ENCODE data around the gene FXR2. TPM values are rescaled to one million over a fixed set of nuclear protein-coding genes. Genes with fewer than 3 reads are reported as not detected.

Gene FXR2
- polyA plus RNA-seq, 6 donors from 2014 or later, result 7.8 to 20.1 (median 12.5) TPM

DNA sequence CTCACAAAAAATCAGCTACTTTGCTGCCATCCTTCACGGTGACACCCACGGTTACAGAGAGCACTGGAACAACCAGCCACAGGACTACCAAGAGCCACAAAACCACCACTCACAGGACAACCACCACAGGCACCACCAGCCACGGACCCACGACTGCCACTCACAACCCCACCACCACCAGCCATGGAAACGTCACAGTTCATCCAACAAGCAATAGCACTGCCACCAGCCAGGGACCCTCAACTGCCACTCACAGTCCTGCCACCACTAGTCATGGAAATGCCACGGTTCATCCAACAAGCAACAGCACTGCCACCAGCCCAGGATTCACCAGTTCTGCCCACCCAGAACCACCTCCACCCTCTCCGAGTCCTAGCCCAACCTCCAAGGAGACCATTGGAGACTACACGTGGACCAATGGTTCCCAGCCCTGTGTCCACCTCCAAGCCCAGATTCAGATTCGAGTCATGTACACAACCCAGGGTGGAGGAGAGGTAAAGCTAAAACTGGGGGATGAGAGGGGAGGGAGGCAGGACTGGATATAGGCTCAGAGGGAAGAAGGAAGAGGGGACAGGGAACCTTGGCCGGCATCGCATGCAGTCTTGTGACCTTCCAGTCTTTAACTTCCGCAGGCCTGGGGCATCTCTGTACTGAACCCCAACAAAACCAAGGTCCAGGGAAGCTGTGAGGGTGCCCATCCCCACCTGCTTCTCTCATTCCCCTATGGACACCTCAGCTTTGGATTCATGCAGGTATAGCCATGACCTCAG, 34.7 kb downstream of the FXR2 start:
- Mint-ChIP-seq H3K27ac (peak overlapping the region in 5 of 6 donors; percentile 41 to 96 (median 92)), H3K4me1 (peaks cover 49 to 90% (median 61%) of the 10 kb centered on the region in 3 donors), H3K9me3 (no peaks in the 10 kb centered on the region), H3K4me3 (peak overlapping the region; percentile 36 to 97 (median 75)), H3K27me3 (no peaks in the 10 kb centered on the region), H3K36me3 (peaks cover 8 to 17% of the 10 kb centered on the region in 2 donors)
- no peak for DNase-seq
- ATAC-seq (ENCODE audit: low read depth in 2 of 2), result no peak

DNA sequence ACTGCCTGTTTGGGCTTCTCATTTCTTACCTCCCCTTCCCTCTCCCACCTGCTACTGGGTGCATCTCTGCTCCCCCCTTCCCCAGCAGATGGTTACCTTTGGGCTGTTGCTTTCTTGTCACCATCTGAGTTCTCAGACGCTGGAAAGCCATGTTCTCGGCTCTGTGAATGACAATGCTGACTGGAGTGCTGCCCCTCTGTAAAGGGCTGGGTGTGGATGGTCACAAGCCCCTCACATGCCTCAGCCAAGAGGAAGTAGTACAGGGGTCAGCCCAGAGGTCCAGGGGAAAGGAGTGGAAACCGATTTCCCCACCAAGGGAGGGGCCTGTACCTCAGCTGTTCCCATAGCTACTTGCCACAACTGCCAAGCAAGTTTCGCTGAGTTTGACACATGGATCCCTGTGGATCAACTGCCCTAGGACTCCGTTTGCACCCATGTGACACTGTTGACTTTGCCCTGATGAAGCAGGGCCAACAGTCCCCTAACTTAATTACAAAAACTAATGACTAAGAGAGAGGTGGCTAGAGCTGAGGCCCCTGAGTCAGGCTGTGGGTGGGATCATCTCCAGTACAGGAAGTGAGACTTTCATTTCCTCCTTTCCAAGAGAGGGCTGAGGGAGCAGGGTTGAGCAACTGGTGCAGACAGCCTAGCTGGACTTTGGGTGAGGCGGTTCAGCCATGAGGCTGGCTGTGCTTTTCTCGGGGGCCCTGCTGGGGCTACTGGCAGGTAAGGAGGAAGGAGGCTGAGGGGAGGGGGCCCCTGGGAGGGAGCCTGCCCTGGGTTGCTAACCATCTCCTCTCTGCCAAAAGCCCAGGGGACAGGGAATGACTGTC, 35.5 kb downstream of the FXR2 start, which contains the start of gene CD68:
Gene CD68 (plus strand): TSS at position 638 of the 833 bp plus-strand sequence. CDS start 40 bp downstream, at position 678.
- peak; percentile 79 for DNase-seq
- H3K9me3 Mint-ChIP-seq, result no peaks in the 10 kb centered on the region
- H3K4me3 Mint-ChIP-seq, result peak within 1 kb of the TSS; percentile 56 to 97 (median 81)
- H3K27me3 Mint-ChIP-seq, result no peaks in the 10 kb centered on the region
- H3K36me3 Mint-ChIP-seq, result peaks cover 7 to 17% of the 10 kb centered on the region in 2 donors
- peak within 1 kb of the TSS; percentile 83 to 96 (median 93) for H3K27ac Mint-ChIP-seq
- peak; percentile 63 for ATAC-seq (ENCODE audit: low read depth in 2 of 2)
- peaks cover 44 to 90% (median 58%) of the 10 kb centered on the region in 3 donors for H3K4me1 Mint-ChIP-seq

DNA sequence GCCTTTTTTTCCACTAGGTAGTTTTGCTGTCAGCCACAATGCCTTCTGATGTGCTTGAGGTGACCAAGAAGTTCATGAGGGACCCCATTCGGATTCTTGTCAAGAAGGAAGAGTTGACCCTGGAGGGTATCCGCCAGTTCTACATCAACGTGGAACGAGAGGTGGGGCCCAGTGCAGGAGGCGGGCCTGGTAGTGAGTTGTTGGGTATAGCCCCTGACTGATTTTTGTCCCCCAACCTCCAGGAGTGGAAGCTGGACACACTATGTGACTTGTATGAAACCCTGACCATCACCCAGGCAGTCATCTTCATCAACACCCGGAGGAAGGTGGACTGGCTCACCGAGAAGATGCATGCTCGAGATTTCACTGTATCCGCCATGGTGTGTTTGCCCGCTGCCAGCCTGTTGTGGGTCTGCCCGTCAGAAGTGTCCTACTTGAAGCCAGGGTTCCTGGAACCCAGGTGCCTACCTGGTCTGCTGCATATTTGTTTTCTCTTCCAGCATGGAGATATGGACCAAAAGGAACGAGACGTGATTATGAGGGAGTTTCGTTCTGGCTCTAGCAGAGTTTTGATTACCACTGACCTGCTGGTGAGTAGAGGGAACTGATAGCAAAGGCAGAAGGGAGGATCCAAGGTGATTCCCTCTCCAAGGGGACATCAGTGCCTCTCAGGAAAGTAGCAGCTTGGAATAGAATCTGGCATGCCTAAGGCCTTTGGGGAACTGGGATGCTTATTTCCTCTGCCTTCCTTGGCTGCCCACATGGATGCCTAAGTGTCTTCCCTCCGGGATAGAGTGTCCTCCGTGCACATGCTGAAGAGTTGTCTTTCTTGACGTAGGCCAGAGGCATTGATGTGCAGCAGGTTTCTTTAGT, 37.1 kb downstream of the FXR2 start:
- ATAC-seq (ENCODE audit: low read depth in 2 of 2), result no peak
- peaks cover 5 to 17% of the 10 kb centered on the region in 2 donors for H3K36me3 Mint-ChIP-seq
- no peaks in the 10 kb centered on the region for H3K27me3 Mint-ChIP-seq

DNA sequence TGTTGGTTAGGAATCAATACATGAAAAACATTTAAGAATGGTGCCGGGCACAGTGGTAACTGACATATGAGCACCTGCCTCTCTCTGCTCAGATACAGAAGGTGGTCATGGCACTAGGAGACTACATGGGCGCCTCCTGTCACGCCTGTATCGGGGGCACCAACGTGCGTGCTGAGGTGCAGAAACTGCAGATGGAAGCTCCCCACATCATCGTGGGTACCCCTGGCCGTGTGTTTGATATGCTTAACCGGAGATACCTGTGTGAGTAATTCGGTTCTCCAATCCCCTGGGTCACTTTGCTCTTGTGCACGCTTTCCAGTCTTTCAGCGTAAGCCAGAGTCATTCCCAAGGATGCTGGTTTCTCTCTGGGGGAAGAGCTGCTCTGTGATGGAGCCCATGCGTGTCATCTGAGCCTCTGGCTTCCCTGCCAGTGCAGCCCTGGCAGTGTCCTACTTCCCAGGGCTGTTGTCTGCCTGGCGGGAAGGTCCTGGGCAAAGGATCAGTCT, 38.2 kb downstream of the FXR2 start:
- DNase-seq (no peak), ATAC-seq (ENCODE audit: low read depth in 2 of 2) (no peak)
- no peaks in the 10 kb centered on the region for H3K27me3 Mint-ChIP-seq
- peaks cover 7 to 17% of the 10 kb centered on the region in 2 donors for H3K36me3 Mint-ChIP-seq
- peak overlapping the region in 3 of 8 donors; percentile 34 to 97 (median 72) for H3K4me3 Mint-ChIP-seq
- H3K4me1 Mint-ChIP-seq, result peaks cover 47 to 80% (median 65%) of the 10 kb centered on the region in 3 donors
- peak overlapping the region in 3 of 6 donors; percentile 57 to 92 (median 57) for H3K27ac Mint-ChIP-seq
- H3K9me3 Mint-ChIP-seq, result peaks cover 0 to 1% (median 0%) of the 10 kb centered on the region in 7 donors

More for the DNA sequence above, 37.1 kb downstream of the FXR2 start:
- Mint-ChIP-seq H3K27ac (peak overlapping the region in 4 of 6 donors; percentile 69 to 92 (median 80)), H3K4me3 (peak overlapping the region in 3 of 8 donors; percentile 19 to 97 (median 61)), H3K9me3 (peaks cover 0 to 1% (median 0%) of the 10 kb centered on the region in 7 donors), H3K4me1 (peaks cover 45 to 82% (median 64%) of the 10 kb centered on the region in 3 donors)
- no peak for DNase-seq

DNA sequence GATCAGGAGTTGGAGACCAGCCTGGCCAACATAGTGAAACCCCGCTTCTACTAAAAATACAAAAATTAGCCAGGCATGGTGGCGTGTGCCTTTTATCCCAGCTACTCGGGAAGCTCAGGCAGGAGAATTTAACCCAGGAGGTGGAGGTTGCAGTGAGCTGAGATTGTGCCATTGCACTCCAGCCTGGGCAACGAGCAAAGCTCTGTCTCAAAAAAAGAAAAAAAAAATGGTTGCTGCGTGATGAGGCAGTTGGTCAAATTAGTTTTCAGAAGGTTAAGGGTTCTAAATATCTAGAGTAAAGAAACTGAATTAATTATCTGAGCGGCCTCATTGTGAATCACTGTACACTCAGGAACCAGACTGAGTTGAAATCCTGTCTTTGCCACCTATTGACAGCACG, 38.7 kb downstream of the FXR2 start:
- DNase-seq (no peak), ATAC-seq (ENCODE audit: low read depth in 2 of 2) (no peak)
- peak overlapping the region in 4 of 6 donors; percentile 39 to 60 (median 57) for H3K27ac Mint-ChIP-seq
- peaks cover 0 to 1% (median 0%) of the 10 kb centered on the region in 7 donors for H3K9me3 Mint-ChIP-seq
- peaks cover 45 to 79% (median 65%) of the 10 kb centered on the region in 3 donors for H3K4me1 Mint-ChIP-seq
- H3K27me3 Mint-ChIP-seq, result no peaks in the 10 kb centered on the region
- H3K4me3 Mint-ChIP-seq, result peak overlapping the region in 3 of 8 donors; percentile 9 to 97 (median 35)
- peaks cover 7 to 17% of the 10 kb centered on the region in 2 donors for H3K36me3 Mint-ChIP-seq

DNA sequence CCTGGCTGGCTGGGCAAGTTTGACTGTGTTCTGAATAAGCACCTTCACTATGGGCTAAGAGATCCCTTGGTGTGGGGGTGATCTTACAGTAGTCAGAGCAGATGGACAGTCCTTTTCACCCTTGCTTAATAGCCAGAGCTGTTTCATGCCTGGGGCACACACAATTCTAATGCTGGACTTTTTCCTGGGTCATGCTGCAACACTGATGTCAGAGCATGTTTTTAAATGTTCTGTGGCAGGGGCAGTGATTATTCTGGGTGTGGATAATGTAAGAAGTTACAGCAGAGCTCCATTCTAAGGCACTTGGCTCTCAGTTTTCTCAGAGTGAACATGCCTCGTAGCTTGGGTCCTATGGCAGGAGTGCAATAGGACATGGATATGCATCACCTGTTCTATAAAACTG, 39.2 kb downstream of the FXR2 start:
- Mint-ChIP-seq H3K4me3 (peak overlapping the region in 5 of 8 donors; percentile 9 to 99 (median 56)), H3K27ac (peak overlapping the region in 4 of 6 donors; percentile 56 to 99 (median 82)), H3K4me1 (peaks cover 43 to 74% (median 61%) of the 10 kb centered on the region in 3 donors), H3K9me3 (peaks cover 0 to 1% (median 0%) of the 10 kb centered on the region in 7 donors), H3K36me3 (peaks cover 9 to 17% of the 10 kb centered on the region in 2 donors), H3K27me3 (no peaks in the 10 kb centered on the region)
- ATAC-seq (ENCODE audit: low read depth in 2 of 2) (no peak), DNase-seq (no peak)

DNA sequence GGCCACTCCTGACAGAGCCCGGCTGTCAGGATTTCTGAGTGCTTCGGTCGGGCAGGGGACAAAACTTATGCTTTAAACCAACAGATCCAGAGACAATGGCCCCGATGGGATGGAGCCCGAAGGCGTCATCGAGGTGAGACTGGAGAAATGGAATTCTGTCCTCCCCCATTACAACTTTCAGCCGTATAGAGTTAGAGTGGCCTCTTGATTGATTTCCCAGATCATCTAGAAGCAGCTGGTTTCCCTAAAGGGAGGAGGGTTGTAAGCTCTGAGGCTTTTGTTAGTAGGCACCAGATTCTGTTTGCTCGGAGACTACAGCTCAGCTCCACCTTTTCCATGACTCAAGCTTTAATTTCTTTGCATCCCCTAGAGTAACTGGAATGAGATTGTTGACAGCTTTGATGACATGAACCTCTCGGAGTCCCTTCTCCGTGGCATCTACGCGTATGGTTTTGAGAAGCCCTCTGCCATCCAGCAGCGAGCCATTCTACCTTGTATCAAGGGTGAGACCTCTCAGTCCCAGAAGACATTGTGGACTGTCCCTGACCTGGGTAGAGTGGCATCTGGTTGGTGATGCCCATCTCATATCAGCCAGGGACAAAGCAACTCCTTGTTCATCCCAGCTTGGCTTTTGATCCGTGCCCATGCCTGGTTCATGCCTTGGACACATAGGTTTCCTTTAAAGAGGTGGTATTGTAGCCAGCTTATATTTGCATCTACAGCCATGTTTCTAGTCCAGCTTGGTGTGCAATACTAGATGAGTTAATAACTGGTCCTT, 40.3 kb downstream of the FXR2 start:
- ATAC-seq (ENCODE audit: low read depth in 2 of 2), result no peak
- no peak for DNase-seq
- Mint-ChIP-seq H3K4me3 (peak overlapping the region; percentile 95 to 100 (median 98)), H3K27ac (peak overlapping the region; percentile 70 to 100 (median 99)), H3K4me1 (peaks cover 32 to 64% (median 50%) of the 10 kb centered on the region in 3 donors), H3K36me3 (peaks cover 15 to 17% of the 10 kb centered on the region in 2 donors), H3K27me3 (no peaks in the 10 kb centered on the region), H3K9me3 (peaks cover 0 to 1% (median 0%) of the 10 kb centered on the region in 7 donors)

DNA sequence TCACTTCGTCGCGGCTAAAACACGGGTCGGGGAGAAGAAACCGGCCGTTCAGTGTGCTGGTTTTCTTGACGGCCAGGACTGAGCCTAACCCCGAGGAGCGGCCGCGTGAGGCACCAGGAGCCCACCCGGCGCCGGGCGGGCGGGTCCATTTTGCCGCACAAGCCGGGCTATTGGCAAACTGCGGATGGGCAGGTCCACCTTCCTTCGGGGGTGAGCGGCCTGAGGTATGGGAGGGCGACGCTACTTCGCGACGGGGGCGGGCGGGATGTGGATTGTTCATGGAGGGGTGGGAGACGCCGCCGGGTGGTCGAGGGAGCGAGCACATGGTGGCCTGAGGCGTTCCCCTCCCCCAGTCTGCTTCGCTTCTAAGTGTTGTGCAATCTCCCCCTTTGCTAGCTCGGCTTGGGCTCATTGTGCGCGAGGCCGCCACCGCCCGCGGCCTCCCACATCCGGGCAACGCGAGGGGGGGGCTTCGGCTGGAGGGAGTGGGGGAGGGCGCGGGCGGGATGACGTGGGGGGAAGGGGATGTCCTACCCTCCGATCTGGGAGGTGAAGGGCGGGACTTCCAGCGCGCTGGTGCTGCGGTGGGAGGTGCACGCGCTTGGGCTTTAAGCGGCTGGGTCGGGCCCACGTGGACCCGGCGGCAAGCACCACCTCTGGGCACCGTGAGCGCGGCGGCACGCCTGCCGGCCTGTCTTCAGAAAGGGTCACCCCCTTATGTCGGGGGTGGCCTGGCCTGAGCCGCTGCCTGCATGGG, 41.2 kb downstream of the FXR2 start:
- Mint-ChIP-seq H3K27me3 (no peaks in the 10 kb centered on the region), H3K27ac (peak overlapping the region; percentile 99 to 100 (median 99)), H3K4me3 (peak overlapping the region; percentile 95 to 100 (median 98)), H3K9me3 (peaks cover 0 to 1% (median 0%) of the 10 kb centered on the region in 7 donors), H3K4me1 (peaks cover 24 to 56% (median 41%) of the 10 kb centered on the region in 3 donors), H3K36me3 (peaks cover 15 to 17% of the 10 kb centered on the region in 2 donors)
- DNase-seq, result peak; percentile 88
- peak; percentile 44 to 47 for ATAC-seq (ENCODE audit: low read depth in 2 of 2)

DNA sequence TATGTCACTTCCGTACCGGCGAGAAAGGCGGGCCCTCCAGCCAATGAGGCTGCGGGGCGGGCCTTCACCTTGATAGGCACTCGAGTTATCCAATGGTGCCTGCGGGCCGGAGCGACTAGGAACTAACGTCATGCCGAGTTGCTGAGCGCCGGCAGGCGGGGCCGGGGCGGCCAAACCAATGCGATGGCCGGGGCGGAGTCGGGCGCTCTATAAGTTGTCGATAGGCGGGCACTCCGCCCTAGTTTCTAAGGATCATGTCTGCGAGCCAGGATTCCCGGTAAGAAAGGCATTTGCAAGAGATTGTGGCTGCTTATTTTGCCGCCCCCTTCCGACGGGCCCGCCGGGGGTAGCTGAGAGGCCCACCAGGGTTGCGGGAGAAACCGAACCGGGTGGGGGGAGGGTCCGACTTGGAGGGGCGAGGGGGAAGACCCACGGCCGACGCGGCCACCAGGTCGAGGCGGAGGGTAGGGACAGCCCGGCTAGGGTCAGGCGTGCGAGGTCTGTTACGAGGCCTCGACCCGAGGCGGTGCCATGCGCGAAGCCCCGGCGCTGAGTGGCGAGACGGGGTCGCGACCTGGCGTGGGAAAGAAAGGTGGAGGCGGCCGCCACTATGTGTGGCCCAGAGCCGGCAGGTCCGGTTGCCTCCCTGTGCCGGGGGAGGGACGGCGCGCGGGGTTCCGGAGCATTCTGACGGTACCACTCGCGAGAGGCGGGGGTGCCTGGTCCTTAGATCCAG, 41.9 kb downstream of the FXR2 start:
- no peaks in the 10 kb centered on the region for H3K27me3 Mint-ChIP-seq
- H3K36me3 Mint-ChIP-seq, result peaks cover 15 to 16% of the 10 kb centered on the region in 2 donors
- ATAC-seq (ENCODE audit: low read depth in 2 of 2) (peak in 1 of 2 donors; percentile 1), DNase-seq (peak; percentile 100)
- H3K9me3 Mint-ChIP-seq, result peaks cover 0 to 1% (median 0%) of the 10 kb centered on the region in 7 donors
- peak overlapping the region; percentile 95 to 100 (median 98) for H3K4me3 Mint-ChIP-seq
- H3K27ac Mint-ChIP-seq, result peak overlapping the region; percentile 99 to 100 (median 99)
- H3K4me1 Mint-ChIP-seq, result peaks cover 24 to 49% (median 35%) of the 10 kb centered on the region in 3 donors

DNA sequence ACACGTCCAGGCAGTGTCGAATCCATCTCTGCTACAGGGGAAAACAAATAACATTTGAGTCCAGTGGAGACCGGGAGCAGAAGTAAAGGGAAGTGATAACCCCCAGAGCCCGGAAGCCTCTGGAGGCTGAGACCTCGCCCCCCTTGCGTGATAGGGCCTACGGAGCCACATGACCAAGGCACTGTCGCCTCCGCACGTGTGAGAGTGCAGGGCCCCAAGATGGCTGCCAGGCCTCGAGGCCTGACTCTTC, 42.4 kb downstream of the FXR2 start:
- H3K27me3 Mint-ChIP-seq, result no peaks in the 10 kb centered on the region
- no peak for DNase-seq
- H3K36me3 Mint-ChIP-seq, result peaks cover 14 to 21% of the 10 kb centered on the region in 2 donors
- H3K4me1 Mint-ChIP-seq, result peaks cover 28 to 49% (median 35%) of the 10 kb centered on the region in 3 donors
- H3K4me3 Mint-ChIP-seq, result peak overlapping the region; percentile 95 to 100 (median 98)
- peaks cover 0 to 1% (median 0%) of the 10 kb centered on the region in 7 donors for H3K9me3 Mint-ChIP-seq
- peak; percentile 82 for ATAC-seq (ENCODE audit: low read depth in 2 of 2)
- peak overlapping the region; percentile 99 to 100 (median 99) for H3K27ac Mint-ChIP-seq
